Measurements from ENCODE around the gene TULP4.

DNA sequence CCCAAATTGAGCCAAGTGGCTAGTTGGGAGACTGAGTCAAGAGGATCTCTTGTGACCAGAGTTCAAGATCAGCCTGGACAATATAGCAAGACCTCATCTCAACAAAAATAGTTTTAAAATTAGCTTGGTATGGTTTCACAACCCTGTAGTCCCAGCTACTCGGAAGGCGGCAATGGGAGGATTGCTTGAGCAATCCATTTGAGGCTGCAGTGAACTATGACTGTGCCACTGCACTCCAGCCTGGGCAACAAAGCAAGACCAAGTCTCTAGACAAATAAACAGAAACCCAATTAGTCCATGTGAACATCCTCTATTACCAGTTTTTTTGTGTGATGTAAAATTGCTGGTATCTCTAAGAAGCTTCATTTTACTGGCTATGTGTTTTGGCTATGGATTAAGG is 106.2 kb downstream of the TULP4 start:
- TF ChIP-seq, protein P1, sequence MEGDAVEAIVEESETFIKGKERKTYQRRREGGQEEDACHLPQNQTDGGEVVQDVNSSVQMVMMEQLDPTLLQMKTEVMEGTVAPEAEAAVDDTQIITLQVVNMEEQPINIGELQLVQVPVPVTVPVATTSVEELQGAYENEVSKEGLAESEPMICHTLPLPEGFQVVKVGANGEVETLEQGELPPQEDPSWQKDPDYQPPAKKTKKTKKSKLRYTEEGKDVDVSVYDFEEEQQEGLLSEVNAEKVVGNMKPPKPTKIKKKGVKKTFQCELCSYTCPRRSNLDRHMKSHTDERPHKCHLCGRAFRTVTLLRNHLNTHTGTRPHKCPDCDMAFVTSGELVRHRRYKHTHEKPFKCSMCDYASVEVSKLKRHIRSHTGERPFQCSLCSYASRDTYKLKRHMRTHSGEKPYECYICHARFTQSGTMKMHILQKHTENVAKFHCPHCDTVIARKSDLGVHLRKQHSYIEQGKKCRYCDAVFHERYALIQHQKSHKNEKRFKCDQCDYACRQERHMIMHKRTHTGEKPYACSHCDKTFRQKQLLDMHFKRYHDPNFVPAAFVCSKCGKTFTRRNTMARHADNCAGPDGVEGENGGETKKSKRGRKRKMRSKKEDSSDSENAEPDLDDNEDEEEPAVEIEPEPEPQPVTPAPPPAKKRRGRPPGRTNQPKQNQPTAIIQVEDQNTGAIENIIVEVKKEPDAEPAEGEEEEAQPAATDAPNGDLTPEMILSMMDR (optimal IDR thresholded peaks at IDR 0.05 in 1 of 3, IDR thresholded peaks at IDR 0.05 in 1 of 3, conservative IDR thresholded peaks at IDR 0.05 in 1 of 3; ENCODE audit: extremely low read depth in 1 of 3, insufficient read depth in 2 of 3, low read length in 3 of 3), result no peak
- TF ChIP-seq EZH2 (IDR thresholded peaks at IDR 0.05; ENCODE audit: low read length), result no peak

Data from keratinocyte (primary cell).